Esophagus muscularis mucosa (tissue), 3 donors: Measurements from ENCODE around the gene RMDN2.

Experiments
- CTCF ChIP-seq, 3 experiments: fragments of 200-600 bp in 2 of 3; fragments of 450-650 bp in 1 of 3; sonication (generic) in 2 of 3; IDR thresholded peaks; one replicate each; pipeline ENCODE4 v1.5.1; 2017 to 2019; ENCODE audit warnings: antibody characterized with exemption in 3 of 3, mild to moderate bottlenecking in 2 of 3, moderate library complexity in 1 of 3
- POLR2A ChIP-seq: fragments of 450-650 bp; IDR thresholded peaks from one replicate; pipeline ENCODE4 v1.6.1; 2017; ENCODE audit warnings: antibody characterized with exemption, moderate library complexity, mild to moderate bottlenecking, low read depth
- POLR2AphosphoS5 ChIP-seq, 2 donors: sonication (generic); formaldehyde crosslinking; IDR thresholded peaks; one replicate each; pipeline ENCODE4 v1.6.1; 2017; ENCODE audit warnings: antibody characterized with exemption in 2 of 2

- TF ChIP-seq POLR2A (no peak), CTCF (IDR thresholded peaks at IDR 0.05) (no peak), POLR2AphosphoS5 (IDR thresholded peaks at IDR 0.05) (no peak)
These were observed 22.1 kb upstream of the RMDN2 start for GRCh38 chr2:37902991-37903390.
